C4-2B (cell line): ENCODE results near the gene CLMN.
A peak's percentile ranks its signal among the peaks of the same experiment; 100 is the strongest.

Experiments
- H3K27ac ChIP-seq: fragments of 450-650 bp; 2 replicates; pipeline ENCODE4 v1.5.1; 2017
- CTCF ChIP-seq: fragments of 450-650 bp; conservative IDR thresholded peaks from 2 replicates; pipeline ENCODE4 v1.5.1; 2017; ENCODE audit warnings: mild to moderate bottlenecking
- ZFX ChIP-seq: fragments of 450-650 bp; IDR thresholded peaks from 2 replicates; pipeline ENCODE4 v1.6.1; 2017

The CLMN gene

GRCh38 chr14:95174184-95174792, 145.4 kb downstream of the CLMN start:
- no peak overlapping the region for H3K27ac ChIP-seq
- TF ChIP-seq ZFX (no peak), CTCF (peak; percentile 26)

GRCh38 chr14:95173518-95173917, 146.2 kb downstream of the CLMN start:
- no peak for TF ChIP-seq CTCF
- TF ChIP-seq ZFX: no peak
- H3K27ac ChIP-seq: no peak overlapping the region

- H3K27ac ChIP-seq: no peak overlapping the region
- no peak for TF ChIP-seq ZFX
- no peak for TF ChIP-seq CTCF
Measured at GRCh38 chr14:95167177-95167576, 152.5 kb downstream of the CLMN start.

GRCh38 chr14:95165517-95165916, 154.2 kb downstream of the CLMN start:
- H3K27ac ChIP-seq: no peak overlapping the region
- TF ChIP-seq ZFX (no peak), CTCF (no peak)

- no peak for TF ChIP-seq CTCF
- no peak for TF ChIP-seq ZFX
Measured at GRCh38 chr14:95164506-95164905, 155.2 kb downstream of the CLMN start.

GRCh38 chr14:95163666-95164065, 156.0 kb downstream of the CLMN start:
- no peak overlapping the region for H3K27ac ChIP-seq
- no peak for TF ChIP-seq ZFX
- no peak for TF ChIP-seq CTCF

More at GRCh38 chr14:95164506-95164905, 155.2 kb downstream of the CLMN start:
- H3K27ac ChIP-seq: no peak overlapping the region

GRCh38 chr14:95163132-95163531, 156.6 kb downstream of the CLMN start:
- H3K27ac ChIP-seq: no peak overlapping the region
- TF ChIP-seq CTCF (no peak), ZFX (no peak)
